ENCODE measurements around the gene HSPA12A.

- TF ChIP-seq CTCF (IDR thresholded peaks at IDR 0.05) (no peak), POLR2A (IDR thresholded peaks at IDR 0.05) (no peak), EP300 (IDR thresholded peaks at IDR 0.05) (no peak), POLR2AphosphoS5 (IDR thresholded peaks at IDR 0.05) (no peak)
These were observed 36.9 kb downstream of the HSPA12A start for GRCh38 chr10:116705498-116705897.

All from upper lobe of left lung (tissue), 4 donors.